GM15510 (cell line): ENCODE measurements around the gene GUCY1A1.

Experiments
- POLR2A ChIP-seq: IDR thresholded peaks from 3 replicates; pipeline ENCODE4 v1.6.1; 2011; ENCODE audit warnings: borderline replicate concordance; ENCODE audit not compliant: insufficient read length; ENCODE audit errors: extremely low read depth

GUCY1A1 gene

GRCh38 chr4:155666344-155667221 is at the start of gene GUCY1A1:
TSS of gene GUCY1A1 (plus strand) at chr4:155666848. CDS start at chr4:155696868, 30,020 bp downstream.
- no peak for TF ChIP-seq POLR2A

- no peak for TF ChIP-seq POLR2A
These were observed 49.4 kb upstream of the GUCY1A1 start for GRCh38 chr4:155617296-155617695.

GRCh38 chr4:155618183-155618838 is 48.3 kb upstream of the GUCY1A1 start:
- no peak for TF ChIP-seq POLR2A

GRCh38 chr4:155620637-155621036 is 46.0 kb upstream of the GUCY1A1 start:
- no peak for TF ChIP-seq POLR2A

GRCh38 chr4:155624478-155624877 is 42.2 kb upstream of the GUCY1A1 start:
- TF ChIP-seq POLR2A, result no peak

GRCh38 chr4:155626561-155626960 is 40.1 kb upstream of the GUCY1A1 start:
- TF ChIP-seq POLR2A, result no peak

GRCh38 chr4:155629183-155629825 is 37.3 kb upstream of the GUCY1A1 start:
- TF ChIP-seq POLR2A, result no peak

GRCh38 chr4:155629956-155630355 is 36.7 kb upstream of the GUCY1A1 start:
- no peak for TF ChIP-seq POLR2A

GRCh38 chr4:155632310-155632840 is 34.3 kb upstream of the GUCY1A1 start:
- TF ChIP-seq POLR2A, result no peak

- no peak for TF ChIP-seq POLR2A
These were observed 28.3 kb upstream of the GUCY1A1 start for GRCh38 chr4:155638195-155638965.

- no peak for TF ChIP-seq POLR2A
These were observed 26.7 kb upstream of the GUCY1A1 start for GRCh38 chr4:155639704-155640523.

GRCh38 chr4:155640751-155641150 is 25.9 kb upstream of the GUCY1A1 start:
- TF ChIP-seq POLR2A, result no peak

GRCh38 chr4:155643087-155643486 is 23.6 kb upstream of the GUCY1A1 start:
- no peak for TF ChIP-seq POLR2A

GRCh38 chr4:155646001-155646400 is 20.6 kb upstream of the GUCY1A1 start:
- TF ChIP-seq POLR2A, result no peak

GRCh38 chr4:155653052-155653451 is 13.6 kb upstream of the GUCY1A1 start:
- TF ChIP-seq POLR2A, result no peak
